BLaER1 treated with 17β-estradiol and CSF1 and Interleukin-3, amounts not matched to agents 10 nM and 100 nM (cell line): ENCODE measurements around the gene MEIOSIN.
"Not testable (repeated sequence)": the region's sequence is repeated elsewhere in the genome, so short reads cannot be mapped to it uniquely, and the experiment has no call there.

Experiments used
- H3K27ac ChIP-seq, 11 experiments: shearing (Covaris generic); formaldehyde crosslinking; 2 replicates each; pipeline ENCODE4 v1.8.1; 2022
- H3K27me3 ChIP-seq, 11 experiments: shearing (Covaris generic); formaldehyde crosslinking; 2 replicates each; pipeline ENCODE4 v1.8.1; 2022
- H3K36me3 ChIP-seq, 11 experiments: shearing (Covaris generic); formaldehyde crosslinking; 2 replicates each; pipeline ENCODE4 v1.8.1; 2022
- H3K4me1 ChIP-seq, 10 experiments: shearing (Covaris generic); formaldehyde crosslinking; 2 replicates each; pipeline ENCODE4 v1.8.1; 2022
- H3K4me2 ChIP-seq, 11 experiments: shearing (Covaris generic); formaldehyde crosslinking; 2 replicates each; pipeline ENCODE4 v1.8.1; 2022
- H3K4me3 ChIP-seq, 10 experiments: shearing (Covaris generic); formaldehyde crosslinking; 2 replicates each; pipeline ENCODE4 v1.8.1; 2022
- H3K9ac ChIP-seq, 11 experiments: shearing (Covaris generic); formaldehyde crosslinking; 2 replicates each; pipeline ENCODE4 v1.8.1; 2022
- H3K9me3 ChIP-seq, 11 experiments: shearing (Covaris generic); formaldehyde crosslinking; replicated peaks in 1 of 11; 2 replicates each; pipeline ENCODE4 v1.8.1; 2022
- H4K20me1 ChIP-seq, 11 experiments: shearing (Covaris generic); formaldehyde crosslinking; 2 replicates each; pipeline ENCODE4 v1.8.1; 2022
- Cebpa-rat ChIP-seq, 11 experiments: shearing (Covaris generic); IDR thresholded peaks; 2 replicates each; pipeline ENCODE4 v1.8.1; 2022

MEIOSIN gene, protein sequence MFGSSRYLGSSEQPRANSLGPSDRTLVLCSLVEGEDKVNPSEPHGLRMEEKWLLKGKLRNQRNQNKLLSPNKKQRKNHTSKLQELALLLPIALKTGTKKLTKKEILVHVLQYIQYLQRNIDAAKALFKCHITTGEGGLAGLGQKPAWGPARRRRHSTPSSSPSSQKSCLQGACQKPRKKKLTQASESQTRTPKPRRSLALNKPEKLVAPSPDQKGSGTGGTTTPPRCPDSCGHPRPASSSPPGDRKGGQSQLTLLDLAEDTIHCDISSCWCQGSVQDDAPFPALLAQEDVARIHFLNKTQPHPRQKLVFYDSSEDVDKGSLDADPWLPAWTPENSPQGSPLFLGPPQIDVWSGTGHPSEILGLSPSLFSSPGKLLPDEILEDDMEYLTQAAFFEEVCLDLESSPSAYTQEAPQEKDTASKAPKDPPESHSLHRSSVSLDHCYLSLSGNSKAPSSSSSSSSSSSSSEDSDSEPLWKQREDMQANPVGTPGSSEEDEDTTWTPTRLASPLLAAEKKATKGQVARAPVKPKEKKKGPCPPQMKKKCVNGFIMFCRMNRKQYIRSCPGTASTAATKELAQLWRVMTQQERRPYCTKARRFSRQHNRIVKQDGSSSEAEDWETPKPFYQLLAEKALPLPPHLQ

DNA sequence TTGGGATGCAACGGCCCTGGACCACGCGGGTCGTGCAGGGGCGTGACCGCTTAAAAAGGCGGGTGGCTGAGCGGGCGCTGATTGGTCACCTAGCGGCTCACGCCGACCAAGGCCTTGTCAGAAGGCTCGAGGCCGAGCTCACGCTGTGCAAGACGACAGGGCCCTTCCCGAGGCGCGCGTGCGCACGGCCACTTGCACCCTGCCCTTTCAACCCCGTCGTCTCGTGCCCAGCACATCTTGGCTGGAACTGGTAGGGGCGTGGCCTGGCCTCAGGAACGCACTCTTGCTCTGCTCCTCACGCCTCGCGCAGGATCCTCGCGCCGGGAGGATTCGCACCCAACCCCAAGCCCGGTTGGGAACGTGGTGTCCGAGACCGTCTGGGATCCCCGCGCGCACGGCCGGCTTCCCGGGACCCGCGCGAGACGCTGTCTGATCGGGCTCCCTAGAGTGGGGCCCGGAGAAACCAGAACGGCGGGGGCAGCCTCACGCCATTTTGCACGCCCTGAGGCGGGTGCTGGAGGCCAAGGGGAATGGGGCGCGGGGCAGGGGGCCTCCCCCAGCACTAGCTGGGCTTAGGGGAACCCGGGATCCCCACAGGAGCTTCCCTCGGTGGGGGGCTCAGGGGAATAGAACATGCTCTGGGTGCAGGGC, at the start of gene MEIOSIN:
TSS of gene MEIOSIN (plus strand) at position 280 of the 651 bp plus-strand sequence. CDS start 1,938 bp downstream, outside the sequence.
- no peak within 1 kb of the TSS for H3K9ac ChIP-seq
- no peaks in the 10 kb centered on the region for H3K27me3 ChIP-seq
- TF ChIP-seq Cebpa-rat (IDR thresholded peaks at IDR 0.05): no peak
- no peak within 1 kb of the TSS for H3K27ac ChIP-seq
- H3K9me3 ChIP-seq: no peaks in the 10 kb centered on the region
- peaks cover 17 to 25% (median 19%) of the 10 kb centered on the region in 10 experiments for H3K4me1 ChIP-seq
- H4K20me1 ChIP-seq: peaks cover 0 to 18% (median 8%) of the 10 kb centered on the region in 11 experiments; a peak in 11 of 22 replicates
- H3K4me2 ChIP-seq: no peak within 1 kb of the TSS
- H3K4me3 ChIP-seq: no peak within 1 kb of the TSS
- no peaks in the 10 kb centered on the region for H3K36me3 ChIP-seq

DNA sequence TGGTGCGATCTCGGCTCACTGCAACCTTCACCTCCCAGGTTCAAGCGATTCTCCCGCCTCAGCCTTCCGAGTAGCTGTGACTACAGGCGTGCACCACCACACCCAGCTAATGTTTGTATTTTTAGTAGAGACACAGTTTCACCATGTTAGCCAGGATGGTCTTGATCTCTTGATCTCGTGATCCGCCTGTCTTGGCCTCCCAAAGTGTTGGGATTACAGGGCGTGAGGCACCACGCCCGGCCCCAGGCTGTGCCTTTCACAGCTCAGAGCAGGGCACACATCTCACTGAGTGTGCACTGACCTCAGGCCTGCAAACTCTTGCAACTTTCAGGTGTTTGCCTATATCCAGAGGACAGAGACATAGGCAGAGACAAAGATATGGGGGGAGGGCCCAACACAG, 48.2 kb upstream of the MEIOSIN start:
- H3K27ac ChIP-seq, H3K9ac ChIP-seq, H3K27me3 ChIP-seq, H3K4me3 ChIP-seq, H3K4me2 ChIP-seq, H3K9me3 ChIP-seq: not testable (repeated sequence)
- Histone ChIP-seq H3K4me1 (peaks cover 5 to 15% (median 13%) of the 10 kb centered on the region in 10 experiments), H3K36me3 (peaks cover 53 to 75% (median 68%) of the 10 kb centered on the region in 11 experiments), H4K20me1 (peaks cover 0 to 83% (median 68%) of the 10 kb centered on the region in 11 experiments; a peak in 17 of 22 replicates)

DNA sequence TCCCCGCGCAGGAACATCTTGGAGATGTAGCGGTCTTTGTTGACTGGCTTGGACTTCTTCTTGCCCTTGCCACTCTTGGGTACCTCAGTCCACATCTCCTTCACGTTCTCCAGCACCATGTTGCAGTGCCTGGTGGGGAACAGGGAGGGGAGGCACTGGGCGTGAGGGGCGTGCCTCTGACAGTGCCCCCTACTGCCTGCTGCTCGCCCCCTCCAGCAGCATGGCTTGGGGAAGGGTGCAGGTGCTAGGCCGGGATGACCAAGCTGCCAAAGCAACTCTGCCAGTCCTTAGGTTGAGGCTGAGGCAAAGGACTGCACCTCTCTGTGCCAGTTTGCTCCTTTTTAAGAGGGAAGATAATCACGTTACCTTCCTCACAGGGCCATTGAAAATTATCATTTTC, 45.6 kb upstream of the MEIOSIN start:
- Histone ChIP-seq H3K4me1 (peaks cover 10 to 12% (median 11%) of the 10 kb centered on the region in 10 experiments), H3K27ac (no peak overlapping the region), H3K36me3 (peaks cover 53 to 77% (median 68%) of the 10 kb centered on the region in 11 experiments), H3K27me3 (no peaks in the 10 kb centered on the region), H4K20me1 (peaks cover 0 to 85% (median 65%) of the 10 kb centered on the region in 11 experiments; a peak in 17 of 22 replicates), H3K4me2 (no peak overlapping the region), H3K4me3 (no peak overlapping the region), H3K9ac (no peak overlapping the region), H3K9me3 (no peaks in the 10 kb centered on the region)
- no peak for TF ChIP-seq Cebpa-rat (IDR thresholded peaks at IDR 0.05)

DNA sequence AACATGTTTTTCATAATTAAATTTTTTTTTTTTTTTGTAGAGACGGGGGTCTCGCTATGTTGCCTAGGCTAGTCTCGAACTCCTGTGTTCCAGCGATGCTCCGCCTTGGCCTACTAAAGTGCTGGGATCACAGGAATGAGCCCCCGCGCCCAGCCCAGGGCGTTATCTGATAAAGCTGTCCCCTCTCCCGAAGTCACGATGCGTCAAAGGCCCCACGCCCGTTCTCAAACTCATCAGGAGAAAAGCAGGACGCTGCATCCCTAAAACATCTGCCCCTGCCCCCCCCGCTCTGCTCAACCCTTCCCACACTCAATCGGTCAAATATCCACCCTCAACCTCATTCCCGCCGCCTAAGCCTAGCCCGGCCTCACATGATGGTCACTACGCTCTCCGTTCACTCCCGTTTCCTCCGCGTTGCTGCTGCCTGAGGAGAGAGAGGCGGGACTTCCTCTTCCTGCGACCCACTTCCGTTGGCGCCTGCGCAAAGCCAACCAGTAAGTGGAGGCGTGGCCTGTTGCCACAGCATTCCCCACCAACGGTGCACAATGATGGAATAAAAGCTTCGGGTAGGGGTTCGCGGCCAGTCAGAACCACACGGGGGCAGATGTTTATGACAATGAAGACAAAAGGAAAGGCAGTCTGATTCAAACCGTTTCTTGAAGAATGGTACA, 41.6 kb upstream of the MEIOSIN start, which contains the start of gene SNRPD2:
TSS of gene SNRPD2 (minus strand) at position 438 of the 671 bp plus-strand sequence. CDS start at position 373, 65 bp downstream.
- Histone ChIP-seq H4K20me1 (peaks cover 0 to 51% (median 39%) of the 10 kb centered on the region in 11 experiments; a peak in 16 of 22 replicates), H3K4me3 (peak within 1 kb of the TSS; percentile 74 to 94 (median 83)), H3K4me1 (peaks cover 18 to 27% (median 21%) of the 10 kb centered on the region in 10 experiments), H3K36me3 (peaks cover 40 to 57% (median 51%) of the 10 kb centered on the region in 11 experiments), H3K9ac (peak within 1 kb of the TSS; percentile 84 to 97 (median 93)), H3K4me2 (peak within 1 kb of the TSS; percentile 91 to 99 (median 96)), H3K27me3 (no peaks in the 10 kb centered on the region), H3K27ac (peak within 1 kb of the TSS; percentile 83 to 96 (median 91)), H3K9me3 (no peaks in the 10 kb centered on the region)
- TF ChIP-seq Cebpa-rat (IDR thresholded peaks at IDR 0.05): no peak

DNA sequence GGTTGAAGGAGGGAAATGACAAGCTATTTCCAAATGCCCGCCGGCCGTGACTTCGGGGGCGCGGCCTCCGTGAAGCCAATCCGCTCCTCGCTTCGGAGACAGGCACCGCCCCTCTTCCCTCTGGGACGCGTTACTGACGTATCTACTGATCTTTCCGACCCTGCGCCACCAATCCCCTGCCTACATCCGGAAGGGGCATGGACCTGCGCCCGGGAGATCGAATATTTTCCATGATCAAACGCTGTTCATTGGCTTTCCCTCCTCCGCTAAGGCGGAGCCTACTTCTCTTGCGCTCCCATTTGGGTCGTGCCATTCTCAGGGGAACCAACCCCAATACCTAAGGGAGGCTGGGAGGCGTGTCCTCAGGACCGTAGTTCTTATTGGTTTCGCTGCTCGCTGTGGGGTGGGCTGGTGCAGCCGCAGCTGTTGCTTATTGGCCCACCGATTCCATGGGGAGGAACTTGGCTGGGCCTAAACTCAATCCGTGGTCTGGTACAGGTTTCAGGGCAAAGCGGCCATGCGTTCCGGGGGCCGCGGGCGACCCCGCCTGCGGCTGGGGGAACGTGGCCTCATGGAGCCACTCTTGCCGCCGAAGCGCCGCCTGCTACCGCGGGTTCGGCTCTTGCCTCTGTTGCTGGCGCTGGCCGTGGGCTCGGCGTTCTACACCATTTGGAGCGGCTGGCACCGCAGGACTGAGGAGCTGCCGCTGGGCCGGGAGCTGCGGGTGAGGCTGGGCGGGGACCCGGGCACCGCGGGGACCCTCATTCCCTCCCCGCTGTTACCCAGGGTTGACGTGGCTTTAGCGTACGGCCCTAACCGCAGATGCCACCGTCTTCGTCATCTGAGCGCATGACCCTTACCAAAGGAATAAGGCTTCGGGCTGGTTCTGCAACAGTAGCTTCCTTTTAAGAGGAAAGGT, 40.8 kb upstream of the MEIOSIN start, which contains the start of gene QPCTL:
TSS of gene QPCTL (plus strand) at position 480 of the 919 bp plus-strand sequence. CDS start at position 518, 38 bp downstream.
- H3K27me3 ChIP-seq: no peaks in the 10 kb centered on the region
- H3K4me1 ChIP-seq: peaks cover 18 to 29% (median 22%) of the 10 kb centered on the region in 10 experiments
- H3K36me3 ChIP-seq: peaks cover 35 to 57% (median 48%) of the 10 kb centered on the region in 11 experiments
- peak within 1 kb of the TSS; percentile 83 to 96 (median 91) for H3K27ac ChIP-seq
- no peaks in the 10 kb centered on the region for H3K9me3 ChIP-seq
- H3K4me3 ChIP-seq: peak within 1 kb of the TSS; percentile 74 to 94 (median 83)
- peak within 1 kb of the TSS; percentile 84 to 97 (median 93) for H3K9ac ChIP-seq
- H3K4me2 ChIP-seq: peak within 1 kb of the TSS; percentile 91 to 99 (median 96)
- H4K20me1 ChIP-seq: peaks cover 0 to 43% (median 31%) of the 10 kb centered on the region in 11 experiments; a peak in 16 of 22 replicates
- TF ChIP-seq Cebpa-rat (IDR thresholded peaks at IDR 0.05): no peak

DNA sequence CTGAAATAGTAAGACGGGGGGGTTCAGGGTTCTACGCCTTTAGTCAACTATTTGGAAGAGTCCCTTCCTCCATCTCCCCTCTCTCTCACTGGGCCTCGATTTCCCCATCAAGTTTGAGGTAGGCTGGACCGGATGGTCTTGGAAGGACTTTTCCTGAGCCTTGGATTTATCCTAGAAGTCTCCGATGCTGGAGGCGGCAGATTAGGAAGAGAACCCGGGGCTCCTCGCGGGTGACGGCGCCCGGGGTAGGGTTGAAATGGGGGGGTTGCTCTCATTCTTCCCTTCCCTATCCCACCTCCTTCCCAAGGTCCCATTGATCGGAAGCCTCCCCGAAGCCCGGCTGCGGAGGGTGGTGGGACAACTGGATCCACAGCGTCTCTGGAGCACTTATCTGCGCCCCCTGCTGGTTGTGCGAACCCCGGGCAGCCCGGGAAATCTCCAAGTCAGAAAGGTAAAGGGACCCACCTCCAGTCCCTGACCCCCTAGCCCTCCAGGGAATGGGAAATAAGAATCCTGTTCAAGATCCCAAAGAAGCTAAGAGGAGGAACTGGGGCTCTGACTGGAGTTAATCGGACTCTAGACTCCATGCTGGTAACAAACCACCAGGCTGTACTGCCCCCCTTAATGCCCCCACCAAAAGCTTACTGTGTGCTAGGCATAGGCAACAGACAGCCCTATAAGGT, 40.0 kb upstream of the MEIOSIN start:
- Histone ChIP-seq H3K36me3 (peaks cover 28 to 57% (median 46%) of the 10 kb centered on the region in 11 experiments), H3K9me3 (no peaks in the 10 kb centered on the region), H3K9ac (peak overlapping the region; percentile 84 to 97 (median 93)), H4K20me1 (peaks cover 0 to 35% (median 23%) of the 10 kb centered on the region in 11 experiments; a peak in 15 of 22 replicates), H3K4me2 (peak overlapping the region; percentile 88 to 99 (median 94)), H3K27me3 (no peaks in the 10 kb centered on the region), H3K4me1 (peaks cover 22 to 37% (median 25%) of the 10 kb centered on the region in 10 experiments), H3K4me3 (peak overlapping the region; percentile 74 to 94 (median 83)), H3K27ac (peak overlapping the region; percentile 83 to 96 (median 90))
- no peak for TF ChIP-seq Cebpa-rat (IDR thresholded peaks at IDR 0.05)

DNA sequence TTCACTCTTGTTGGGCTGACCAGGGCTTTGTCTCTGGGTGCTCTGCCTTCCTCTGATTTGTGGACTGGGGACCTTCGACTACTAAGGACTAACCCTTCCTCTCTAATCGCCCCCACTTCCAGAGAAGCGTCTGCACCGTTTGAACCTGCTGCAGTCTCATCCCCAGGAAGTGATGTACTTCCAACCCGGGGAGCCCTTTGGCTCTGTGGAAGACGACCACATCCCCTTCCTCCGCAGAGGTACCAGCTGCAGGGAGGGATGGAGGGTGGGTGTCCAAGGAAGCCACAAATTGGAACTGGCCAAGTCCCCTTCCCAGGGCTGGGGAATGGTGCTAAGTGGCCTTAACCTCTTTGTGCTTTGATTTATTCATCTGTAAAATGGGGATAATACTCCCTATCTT, 31.6 kb upstream of the MEIOSIN start:
- H3K27ac ChIP-seq: no peak overlapping the region
- peaks cover 5 to 26% (median 16%) of the 10 kb centered on the region in 10 experiments; a peak in 18 of 20 replicates for H3K4me1 ChIP-seq
- no peak overlapping the region for H3K9ac ChIP-seq
- no peaks in the 10 kb centered on the region for H3K27me3 ChIP-seq
- no peaks in the 10 kb centered on the region for H3K9me3 ChIP-seq
- H3K4me3 ChIP-seq: no peak overlapping the region
- H4K20me1 ChIP-seq: peaks cover 0 to 7% (median 0%) of the 10 kb centered on the region in 11 experiments; a peak in 2 of 22 replicates
- H3K36me3 ChIP-seq: peaks cover 45 to 76% (median 55%) of the 10 kb centered on the region in 11 experiments
- peak overlapping the region in 1 of 11 experiments; percentile 26; a peak in 1 of 22 replicates for H3K4me2 ChIP-seq
- no peak for TF ChIP-seq Cebpa-rat (IDR thresholded peaks at IDR 0.05)
